Peyer's patch (tissue), 4 donors: ENCODE data around the gene TLE6.

ENCODE experiments used
- CTCF ChIP-seq, 6 experiments: fragments of 450-650 bp in 4 of 6; fragments of 200-600 bp in 2 of 6; sonication (generic) in 1 of 6; IDR thresholded peaks; one replicate each; pipeline ENCODE4 v1.5.1; 2017 to 2019; ENCODE audit warnings: antibody characterized with exemption in 6 of 6, mild to moderate bottlenecking in 3 of 6, moderate library complexity in 1 of 6
- POLR2A ChIP-seq, 2 donors: fragments of 450-650 bp; IDR thresholded peaks; one replicate each; pipeline ENCODE4 v1.5.1; 2017; ENCODE audit warnings: antibody characterized with exemption in 2 of 2, mild to moderate bottlenecking in 2 of 2, moderate library complexity in 2 of 2

- TF ChIP-seq CTCF (IDR thresholded peaks at IDR 0.05) (peak; percentile 36 to 99 (median 92)), POLR2A (IDR thresholded peaks at IDR 0.05) (no peak)
Observed at GRCh38 chr19:2962018-2962670, 15.2 kb upstream of the TLE6 start.
